OCI-LY7 (cell line): Measurements from ENCODE around the gene MARS1.

Experiments
- CTCF ChIP-seq: fragments of 200-600 bp; sonication (generic); conservative IDR thresholded peaks from 2 replicates; pipeline ENCODE4 v1.5.1; 2014; ENCODE audit warnings: mild to moderate bottlenecking, antibody characterized with exemption, low read length, moderate library complexity, mixed read lengths
- EZH2phosphoT487 ChIP-seq: fragments of 200-600 bp; sonication (generic); IDR thresholded peaks from 2 replicates; pipeline ENCODE4 v1.6.1; 2018; ENCODE audit warnings: low read depth, borderline replicate concordance, mild to moderate bottlenecking, mixed run types, antibody characterized with exemption, low read length, moderate library complexity, mixed read lengths

GRCh38 chr12:57454566-57455373, 33.1 kb upstream of the MARS1 start, which contains the start of gene INHBE:
- TF ChIP-seq CTCF (no peak), EZH2phosphoT487 (no peak)
